Stimulated activated CD8-positive, alpha-beta memory T cell treated with anti-CD3 and anti-CD28 coated beads, Interleukin-15, amount 100 ng/mL, for 48 hours (primary cell): Measurements from ENCODE around the gene WIZ.

Source experiments
- DNase-seq, 2 donors: peaks; one replicate each; pipeline ENCODE4 v3.0.0-alpha.2; 2020; ENCODE audit warnings: low read depth in 2 of 2

The WIZ gene

GRCh38 chr19:15374796-15375440, 74.8 kb downstream of the WIZ start:
- no peak for DNase-seq

- DNase-seq = no peak
Observed at GRCh38 chr19:15374105-15374651, 75.6 kb downstream of the WIZ start.

- no peak for DNase-seq
Observed at GRCh38 chr19:15373644-15374043, 76.1 kb downstream of the WIZ start.

GRCh38 chr19:15372891-15373301, 76.9 kb downstream of the WIZ start:
- DNase-seq = no peak

- DNase-seq = peak in 1 of 2 donors; percentile 40
Observed at GRCh38 chr19:15372470-15372869, 77.3 kb downstream of the WIZ start.

- DNase-seq = no peak
Observed at GRCh38 chr19:15371786-15372380, 77.9 kb downstream of the WIZ start.

- DNase-seq = no peak
Observed at GRCh38 chr19:15371119-15371518, 78.6 kb downstream of the WIZ start.
